ENCODE data around the gene EDA.
A peak's percentile ranks its signal among the peaks of the same experiment; 100 is the strongest.
"Not testable (repeated sequence)": the region's sequence is repeated elsewhere in the genome, so short reads cannot be mapped to it uniquely, and the experiment has no call there.

The EDA gene

DNA sequence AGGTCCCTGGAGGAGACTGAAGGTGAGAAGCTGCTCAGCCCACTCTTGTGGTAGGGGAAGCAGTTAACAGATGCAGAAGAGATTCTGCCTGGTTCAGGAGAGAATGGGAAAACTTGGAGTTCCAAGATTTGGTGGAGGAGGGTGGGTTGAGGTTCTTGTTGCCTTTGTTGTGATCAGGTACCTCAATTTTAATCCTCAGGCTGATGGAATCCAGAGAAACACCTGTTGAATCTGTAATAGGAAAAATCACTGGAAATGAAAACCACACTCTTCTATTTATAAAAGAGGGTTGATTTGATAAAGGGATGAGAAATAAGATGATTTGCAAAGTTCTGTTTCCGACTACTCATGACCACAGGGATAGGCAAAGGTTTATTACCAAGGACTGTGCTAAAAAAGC lies 132.1 kb downstream of the EDA start:
- DNase-seq, result no peak

DNA sequence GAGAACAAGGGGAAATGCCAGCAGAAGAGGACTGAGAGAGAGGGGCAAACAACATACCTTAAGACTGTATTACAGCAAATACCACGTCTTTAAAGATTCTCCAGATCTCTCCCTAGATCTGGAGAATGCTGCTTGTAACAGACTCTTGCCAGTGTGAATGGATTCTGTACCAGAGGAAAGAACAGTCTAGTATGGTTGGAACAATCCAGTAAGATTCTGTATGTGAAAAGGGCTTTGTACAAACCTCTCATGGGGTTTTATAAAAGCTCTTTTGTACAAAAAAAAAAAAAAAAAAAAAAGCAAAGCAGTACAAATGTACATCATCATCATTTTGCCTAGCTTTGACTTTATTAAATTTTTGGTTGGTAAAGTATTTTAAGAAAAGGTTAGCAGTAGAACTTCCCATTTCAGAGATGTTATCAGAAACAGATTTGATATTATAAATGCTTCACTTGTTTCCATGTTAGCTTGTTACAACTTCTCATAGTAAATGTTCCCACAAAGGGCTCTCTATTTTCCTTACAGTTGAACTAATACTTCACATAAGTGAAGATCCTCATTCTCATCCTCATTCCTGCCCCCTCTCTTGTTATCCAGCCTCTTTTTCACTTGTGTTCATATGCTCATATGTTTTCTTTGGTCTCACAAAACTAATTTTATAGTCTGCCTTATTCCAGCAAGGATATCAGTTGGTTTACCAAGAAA lies 144.2 kb downstream of the EDA start:
- no peak for DNase-seq

GRCh38 chrX:69761633-69762032 lies 145.7 kb downstream of the EDA start:
- no peak for DNase-seq

DNA sequence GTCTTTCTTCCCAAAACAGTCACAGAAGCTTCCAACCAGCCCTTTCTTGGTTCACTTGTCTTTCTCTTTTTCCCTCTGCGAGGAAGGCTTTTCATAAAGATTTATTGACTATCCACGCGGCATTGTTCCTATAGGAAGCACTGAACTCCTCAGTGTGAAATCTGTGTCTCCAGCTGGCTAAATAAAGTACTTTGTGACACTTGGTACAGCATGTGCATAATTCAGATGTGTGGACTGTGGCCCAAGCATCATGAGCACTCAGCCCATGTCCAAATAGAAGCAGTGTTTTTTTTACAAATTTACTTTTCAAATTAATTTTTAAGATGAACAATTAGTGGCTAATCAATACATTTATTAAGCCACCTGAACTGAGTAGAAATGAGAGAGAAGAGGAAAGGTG lies 146.4 kb downstream of the EDA start:
- no peak for DNase-seq

DNA sequence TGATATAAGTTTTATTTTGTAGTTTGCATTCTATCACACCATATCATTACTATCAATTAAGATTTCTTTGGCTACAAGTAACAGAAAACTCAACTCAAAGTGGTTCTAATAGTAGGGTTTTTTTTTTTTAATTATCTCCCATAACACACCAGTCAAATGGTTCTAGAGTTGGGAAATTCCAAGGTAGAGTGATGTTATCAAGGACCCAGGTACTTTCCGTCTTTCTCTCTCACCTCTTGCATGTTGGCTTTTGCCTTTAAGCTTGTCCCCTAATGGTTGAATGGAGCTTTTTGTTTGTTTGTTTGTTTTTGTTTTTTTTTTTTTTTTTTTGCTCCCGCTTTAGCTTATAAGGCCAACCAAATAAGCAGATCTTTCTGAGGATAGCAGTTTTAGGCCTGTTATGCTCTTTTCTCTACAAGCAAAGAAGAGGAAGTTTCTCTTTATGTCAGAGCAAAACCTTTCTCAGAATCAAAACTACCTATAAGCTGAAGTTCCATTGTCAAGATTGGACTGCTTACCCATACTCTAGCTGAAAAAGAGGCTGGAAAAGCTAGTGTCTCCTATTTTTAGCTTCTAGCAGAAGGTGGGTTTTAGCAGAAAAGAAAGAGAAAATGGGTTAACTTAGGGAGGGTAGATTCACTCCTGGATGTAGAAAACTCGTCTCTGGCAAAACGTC lies 177.5 kb downstream of the EDA start:
- DNase-seq, result no peak

DNA sequence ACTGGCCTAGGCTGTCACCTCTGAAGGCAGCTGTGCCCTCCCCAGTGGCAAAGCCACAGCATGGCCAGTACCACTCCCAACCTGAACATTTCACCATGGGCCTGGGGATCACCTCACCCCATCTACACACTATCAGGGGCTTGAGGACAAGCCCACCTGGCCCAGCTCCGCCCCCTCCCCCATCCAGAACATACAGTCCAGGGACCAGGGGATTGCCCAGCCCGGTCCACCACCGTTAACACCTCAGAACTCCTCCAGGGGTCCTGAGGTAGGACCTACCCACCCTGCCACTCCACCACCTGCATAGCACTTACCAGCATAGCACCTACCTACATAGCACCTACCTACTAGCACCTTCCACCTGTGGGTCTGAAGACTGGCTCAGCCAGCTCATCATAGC lies 179.8 kb downstream of the EDA start:
- DNase-seq, result no peak

DNA sequence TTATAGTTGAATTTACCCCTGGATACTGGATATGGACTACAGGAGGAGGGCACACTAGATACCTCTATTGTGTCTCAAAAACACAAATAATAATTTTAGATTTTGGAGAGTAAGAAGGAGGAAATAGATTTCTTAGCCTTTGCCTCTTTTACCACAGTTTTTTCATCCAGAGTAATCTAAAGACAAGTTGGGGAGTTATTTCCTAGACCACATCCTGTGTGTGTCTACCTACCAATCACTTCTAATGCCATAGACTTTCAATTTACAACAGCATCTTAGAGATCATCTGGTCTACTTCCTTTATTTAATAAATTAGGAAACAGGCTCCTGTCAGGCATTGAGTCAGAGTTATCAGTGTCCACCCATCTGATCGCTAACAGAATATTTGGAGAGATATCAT lies 191.5 kb downstream of the EDA start:
- DNase-seq, result no peak

GRCh38 chrX:69808375-69808774 lies 192.5 kb downstream of the EDA start:
- DNase-seq, result no peak

DNA sequence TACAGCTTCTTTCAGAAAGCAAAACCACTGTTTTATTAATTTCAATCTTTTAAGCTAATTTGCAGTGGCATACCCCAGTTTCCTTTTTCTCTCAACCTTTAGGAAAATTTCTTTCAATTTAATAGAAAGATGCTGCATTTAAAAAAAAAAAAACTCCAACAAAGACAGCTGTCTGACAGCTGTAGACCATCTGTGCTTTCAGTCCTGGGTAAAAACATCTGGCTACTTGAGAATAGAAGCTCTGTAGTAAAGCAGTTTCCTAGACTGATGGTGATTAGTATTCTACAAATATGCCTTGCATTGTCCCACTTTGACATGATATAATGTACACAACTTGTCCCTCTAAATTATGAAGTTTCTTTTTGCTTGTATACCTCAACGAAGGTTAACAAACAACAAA lies 197.8 kb downstream of the EDA start:
- no peak for DNase-seq

- no peak for DNase-seq
Measured at GRCh38 chrX:69815063-69815462, 199.2 kb downstream of the EDA start.

DNA sequence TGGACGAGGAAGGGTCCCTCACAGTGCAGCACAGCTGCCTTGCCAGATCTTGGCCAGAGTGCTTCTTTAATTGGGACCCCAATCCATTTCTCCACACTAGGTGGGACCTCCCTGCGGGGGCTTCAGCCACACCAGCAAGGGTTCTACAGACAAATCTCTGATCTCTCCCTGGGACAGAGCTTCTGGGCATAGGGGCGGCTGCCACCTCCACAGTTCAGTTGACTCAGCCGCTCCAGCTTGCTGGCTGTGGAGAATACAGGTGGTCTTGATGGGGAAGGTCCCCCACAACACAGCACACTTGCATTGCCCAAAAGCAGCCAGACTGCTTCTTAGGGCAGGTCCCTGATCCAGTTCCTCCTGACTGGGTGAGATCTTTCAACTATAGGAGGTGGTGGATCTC lies 199.6 kb downstream of the EDA start:
- DNase-seq, result no peak

- peak; percentile 45 for DNase-seq
Measured at GRCh38 chrX:69844636-69845035, 228.7 kb downstream of the EDA start.

GRCh38 chrX:69859999-69860398 lies 244.1 kb downstream of the EDA start:
- not testable (repeated sequence) for DNase-seq

DNA sequence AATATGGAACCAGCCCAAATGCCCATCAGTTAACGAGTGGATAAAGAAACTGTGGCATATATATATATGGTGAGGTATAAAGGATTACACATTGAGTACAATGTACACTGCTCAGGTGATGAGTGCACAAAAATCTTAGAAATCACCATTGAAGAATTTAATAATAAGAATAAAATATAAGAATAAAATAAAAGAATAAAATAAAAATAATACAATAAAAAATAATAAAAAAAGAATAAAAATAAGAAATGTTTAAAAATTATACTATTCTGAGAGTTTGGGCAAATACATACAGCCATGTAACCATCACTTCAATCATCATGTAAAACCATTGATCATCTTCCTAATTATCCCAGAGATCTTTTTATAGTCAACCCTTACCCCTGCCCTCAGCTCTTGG lies 260.3 kb downstream of the EDA start:
- DNase-seq, result no peak

DNA sequence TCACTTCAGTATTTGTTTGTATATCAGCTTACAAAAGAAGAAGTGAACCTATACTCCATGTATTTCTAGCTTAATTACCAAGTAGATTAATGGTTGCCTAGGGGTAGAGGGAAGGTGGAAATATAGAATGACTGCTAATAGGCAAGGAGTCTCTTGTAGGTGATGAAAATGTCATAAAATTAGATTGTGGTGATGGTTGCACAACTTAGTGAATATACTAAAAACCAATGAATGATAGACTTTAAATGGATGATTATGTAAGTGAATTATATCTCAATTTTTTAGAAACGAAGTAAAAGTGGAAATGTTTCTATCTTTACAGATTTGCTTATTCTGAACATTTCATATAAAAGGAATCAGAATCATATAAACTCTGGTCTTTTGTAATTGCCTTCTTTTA lies 268.3 kb downstream of the EDA start:
- DNase-seq, result no peak

GRCh38 chrX:69896046-69896445 lies 280.1 kb downstream of the EDA start:
- DNase-seq, result no peak

DNA sequence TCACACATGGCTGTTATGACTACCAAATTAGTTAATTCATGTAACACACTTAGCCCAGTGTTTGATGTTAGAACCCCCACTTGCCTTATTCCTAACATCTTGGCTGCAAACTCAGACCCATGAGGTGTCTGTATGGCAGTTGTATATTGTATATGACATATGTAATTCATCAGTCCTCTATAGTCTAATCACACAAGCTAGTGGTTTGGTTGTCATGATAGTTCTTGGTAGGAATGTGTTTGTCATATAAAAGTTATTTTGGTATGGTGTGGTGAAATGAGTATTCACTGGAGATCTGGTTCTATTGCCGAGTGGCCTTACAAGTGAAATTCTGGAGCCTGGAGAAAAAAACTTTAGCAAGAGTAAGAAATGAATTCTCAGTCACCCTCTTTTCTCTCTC lies 284.6 kb downstream of the EDA start:
- no peak for DNase-seq

DNA sequence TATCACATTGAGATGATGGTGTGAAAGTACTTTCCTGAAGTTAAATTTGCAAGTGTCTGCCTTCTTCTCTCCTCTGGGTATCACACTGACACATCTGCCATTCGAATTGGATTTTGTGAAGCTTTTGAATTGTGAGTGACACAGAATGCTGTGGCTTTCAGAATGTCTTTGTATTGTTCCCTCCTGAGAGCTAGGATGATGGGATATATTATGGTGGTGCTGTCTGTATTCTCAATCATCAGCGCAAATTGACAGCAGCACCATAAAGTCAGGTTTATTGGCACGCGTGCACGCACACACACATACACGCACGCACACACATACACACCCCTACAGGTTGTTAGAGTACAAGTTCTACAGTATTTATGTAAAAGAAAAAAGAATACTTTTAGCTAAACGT lies 290.5 kb downstream of the EDA start:
- DNase-seq, result no peak

- no peak for DNase-seq
Measured at GRCh38 chrX:69914781-69915180, 298.9 kb downstream of the EDA start.

- DNase-seq, result no peak
Measured at GRCh38 chrX:69919749-69920148, 303.8 kb downstream of the EDA start.

DNA sequence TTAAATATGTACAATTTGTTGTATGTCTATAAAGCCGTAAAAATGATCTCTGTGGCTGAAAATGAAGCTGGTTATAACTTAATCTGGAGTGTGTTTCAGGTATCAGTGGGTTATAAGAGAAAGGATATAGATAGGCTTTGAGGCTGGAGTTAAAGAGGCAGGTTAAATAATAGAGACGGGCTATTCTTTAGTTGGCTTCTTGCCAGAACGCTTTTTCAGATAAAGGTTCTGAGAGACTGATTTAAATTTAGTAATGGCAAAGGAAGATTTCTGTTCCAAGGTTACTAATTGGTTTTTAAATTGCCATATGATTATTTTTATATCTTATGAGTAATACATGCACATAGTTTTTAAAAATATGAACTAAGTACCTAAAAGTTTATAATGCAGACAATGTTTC lies 316.4 kb downstream of the EDA start:
- no peak for DNase-seq

DNA sequence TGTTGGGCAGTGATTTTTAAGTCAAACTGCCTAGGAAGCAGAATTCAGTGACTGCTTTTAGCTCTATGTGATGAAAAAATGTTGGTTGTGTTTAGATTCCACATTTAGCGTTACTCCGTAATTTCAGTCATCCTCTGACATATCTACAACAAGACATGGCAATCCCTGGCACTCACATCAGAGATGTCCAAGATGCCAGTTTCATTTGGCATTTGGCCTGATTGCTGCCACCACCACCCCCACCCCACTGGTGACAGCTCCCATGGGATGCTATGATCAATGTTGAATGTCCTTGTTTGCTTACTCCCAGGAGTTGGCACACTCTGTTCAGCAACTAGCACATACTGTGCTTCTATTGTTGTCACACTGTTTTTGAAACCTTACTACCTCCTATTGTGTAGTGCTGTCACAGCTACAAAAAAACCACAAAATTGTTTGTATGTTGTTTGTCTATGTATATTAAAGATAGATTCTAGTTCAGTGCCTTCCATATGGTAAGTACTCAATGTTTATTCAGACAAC lies 332.4 kb downstream of the EDA start:
- DNase-seq, result no peak

- no peak for DNase-seq
Measured at GRCh38 chrX:69951753-69952152, 335.8 kb downstream of the EDA start.

DNA sequence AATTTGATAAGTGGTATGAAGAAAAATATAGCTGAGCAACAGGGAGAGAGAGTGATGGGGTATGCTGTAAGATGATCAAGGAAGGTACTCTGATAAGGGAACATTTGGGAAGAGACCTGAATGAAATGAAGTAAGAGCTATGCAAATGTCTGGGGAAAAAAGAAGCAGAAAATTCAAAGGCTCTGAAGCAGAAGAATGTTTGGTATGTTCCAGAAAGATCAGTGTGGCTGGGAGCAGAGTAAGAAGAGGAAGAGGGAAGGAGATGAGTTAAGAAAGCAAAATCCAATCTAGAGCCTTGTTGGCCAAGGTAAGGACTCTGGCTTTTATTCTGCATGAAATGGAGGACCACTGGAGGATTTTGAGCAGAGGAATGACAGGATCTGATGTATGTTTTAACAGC lies 343.8 kb downstream of the EDA start:
- no peak for DNase-seq

All from left hindlimb (tissue), 1 donor.